GM12892 (cell line): ENCODE measurements around the gene RPS4Y1.

ENCODE experiments used
- POLR2A ChIP-seq: IDR thresholded peaks from 2 replicates; pipeline ENCODE4 v1.6.1; 2011; ENCODE audit warnings: low read depth, low read length, control low read depth
- POLR2AphosphoS5 ChIP-seq: IDR thresholded peaks from 2 replicates; pipeline ENCODE4 v1.6.1; 2011; ENCODE audit warnings: low read depth, low read length, control low read depth

DNA sequence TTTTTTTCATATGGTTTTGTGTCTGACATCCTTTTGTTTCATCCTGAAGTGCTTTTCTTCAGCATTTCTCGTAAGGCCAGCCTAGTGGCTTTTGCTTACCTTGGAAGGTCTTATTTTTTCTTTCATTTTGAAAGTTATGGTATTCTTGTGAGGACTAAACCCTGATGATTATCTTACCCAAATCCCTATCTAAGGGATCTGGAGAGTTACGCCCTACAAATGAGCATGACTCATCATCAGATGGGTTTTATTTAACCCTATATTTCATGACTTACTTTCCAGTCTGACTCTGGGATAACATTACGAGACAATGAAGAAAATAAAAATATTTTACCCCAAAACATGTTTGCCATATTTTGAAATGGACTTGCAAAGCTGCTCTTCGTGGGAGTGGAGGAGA is 18.4 kb downstream of the RPS4Y1 start:
- TF ChIP-seq POLR2AphosphoS5: no peak
- TF ChIP-seq POLR2A: no peak
